HG02938 (cell line): Measurements from ENCODE around the gene PLEK.
"Not testable (repeated sequence)": the region's sequence is repeated elsewhere in the genome, so short reads cannot be mapped to it uniquely, and the experiment has no call there.

Source experiments
- ATAC-seq: cut with Tn5 transposase; IDR thresholded peaks from one replicate; pipeline ENCODE4 v1.9.1; 2021; ENCODE audit warnings: mild to moderate bottlenecking, moderate library complexity; ENCODE audit not compliant: unreplicated experiment

Gene PLEK

GRCh38 chr2:68384485-68385107 lies 19.5 kb downstream of the PLEK start:
- no peak for ATAC-seq

GRCh38 chr2:68385220-68385906 lies 20.3 kb downstream of the PLEK start:
- ATAC-seq: no peak

- no peak for ATAC-seq
Observed at GRCh38 chr2:68385907-68386287, 20.8 kb downstream of the PLEK start.

- ATAC-seq: no peak
Observed at GRCh38 chr2:68386365-68386764, 21.3 kb downstream of the PLEK start.

GRCh38 chr2:68387408-68388350 lies 22.6 kb downstream of the PLEK start:
- ATAC-seq: peak; percentile 44

- peak; percentile 41 for ATAC-seq
Observed at GRCh38 chr2:68388358-68388757, 23.3 kb downstream of the PLEK start.

GRCh38 chr2:68388772-68389171 lies 23.7 kb downstream of the PLEK start:
- ATAC-seq: peak; percentile 35

- ATAC-seq: no peak
Observed at GRCh38 chr2:68390114-68390513, 25.0 kb downstream of the PLEK start.

GRCh38 chr2:68390586-68390985 lies 25.5 kb downstream of the PLEK start:
- ATAC-seq: no peak

- no peak for ATAC-seq
Observed at GRCh38 chr2:68391099-68391498, 26.0 kb downstream of the PLEK start.

GRCh38 chr2:68391869-68392268 lies 26.8 kb downstream of the PLEK start:
- ATAC-seq: no peak

GRCh38 chr2:68396093-68396492 lies 31.0 kb downstream of the PLEK start:
- ATAC-seq: no peak

GRCh38 chr2:68397704-68398263 lies 32.7 kb downstream of the PLEK start:
- not testable (repeated sequence) for ATAC-seq

- no peak for ATAC-seq
Observed at GRCh38 chr2:68403199-68403644, 38.1 kb downstream of the PLEK start.

- ATAC-seq: no peak
Observed at GRCh38 chr2:68404164-68404563, 39.1 kb downstream of the PLEK start.

GRCh38 chr2:68404893-68405799 lies 40.1 kb downstream of the PLEK start:
- no peak for ATAC-seq

GRCh38 chr2:68411397-68412126 lies 46.5 kb downstream of the PLEK start:
- peak; percentile 90 for ATAC-seq

GRCh38 chr2:68412127-68412819 lies 47.2 kb downstream of the PLEK start:
- peak; percentile 22 for ATAC-seq

- ATAC-seq: no peak
Observed at GRCh38 chr2:68413466-68413865, 48.4 kb downstream of the PLEK start.
